HepG2 (cell line): ENCODE data around the gene ANKRD11. TPM values are rescaled to one million over a fixed set of nuclear protein-coding genes. Genes with fewer than 3 reads are reported as not detected.
A peak's percentile ranks its signal among the peaks of the same experiment; 100 is the strongest.

Experiments used
- ETV6 ChIP-seq: sonication (generic); formaldehyde crosslinking; conservative IDR thresholded peaks from 2 replicates; pipeline ENCODE4 v1.4.0; 2020; ENCODE audit warnings: missing genetic modification reagents
- NFE2L2 ChIP-seq: fragments of 150-350 bp; IDR thresholded peaks from 2 replicates; pipeline ENCODE4 v1.6.1; 2014; ENCODE audit warnings: low read length
- RXRA ChIP-seq: sonication (generic); formaldehyde crosslinking; IDR thresholded peaks from 2 replicates; pipeline ENCODE4 v1.5.1; 2020; ENCODE audit warnings: missing genetic modification reagents
- RXRB ChIP-seq: IDR thresholded peaks from 2 replicates; pipeline ENCODE4 v1.6.1; 2016; ENCODE audit warnings: borderline replicate concordance, missing genetic modification reagents, missing compliant biosample characterization
- SRY ChIP-seq: sonication (generic); formaldehyde crosslinking; IDR thresholded peaks from 2 replicates; pipeline ENCODE4 v1.8.0; 2022; ENCODE audit warnings: mild to moderate bottlenecking, missing genetic modification reagents
- ZNF207 ChIP-seq: fragments of 450-650 bp; IDR thresholded peaks from 2 replicates; pipeline ENCODE4 v1.6.1; 2016; ENCODE audit warnings: antibody characterized with exemption, borderline replicate concordance
- ZNF333 ChIP-seq: sonication (generic); formaldehyde crosslinking; IDR thresholded peaks from 2 replicates; pipeline ENCODE4 v1.4.0; 2020; ENCODE audit warnings: mild to moderate bottlenecking, missing genetic modification reagents, borderline replicate concordance
- ZNF343 ChIP-seq: sonication (generic); formaldehyde crosslinking; IDR thresholded peaks from 2 replicates; pipeline ENCODE4 v1.4.0; 2020; ENCODE audit warnings: mild to moderate bottlenecking, missing genetic modification reagents
- ZNF446 ChIP-seq: sonication (generic); formaldehyde crosslinking; IDR thresholded peaks from 2 replicates; pipeline ENCODE4 v1.5.0; 2020; ENCODE audit warnings: mild to moderate bottlenecking, missing genetic modification reagents
- ZNF564 ChIP-seq: sonication (generic); formaldehyde crosslinking; IDR thresholded peaks from 2 replicates; pipeline ENCODE4 v1.8.1; 2023; ENCODE audit warnings: mild to moderate bottlenecking, missing genetic modification reagents
- ZNF768 ChIP-seq: sonication (generic); formaldehyde crosslinking; IDR thresholded peaks from 2 replicates; pipeline ENCODE4 v1.4.0; 2020; ENCODE audit warnings: missing genetic modification reagents
- polyA plus RNA-seq, 8 experiments: library from polyadenylated mRNA; depleted of rRNA in 3 of 8; stranded (reverse) in 7 of 8; unstranded in 1 of 8; fragments of >200 nt; fragmentation: Illumina TruSeq in 4 of 8; extraction: Trizol in 4 of 8; gene quantifications; 2 replicates each; pipeline versions ENCODE4 v1.2.1 to v1.2.3, GENCODE V29; 2011 to 2016; ENCODE audit warnings: low read depth in 4 of 8, missing spikeins in 1 of 8, mixed read lengths in 1 of 8; ENCODE audit not compliant: insufficient read depth in 1 of 8
- total RNA-seq, 5 experiments: library from RNA; depleted of rRNA; stranded (reverse); fragments of >200 nt; fragmentation: Illumina TruSeq; extraction: Trizol; gene quantifications; 2 replicates each; pipeline ENCODE4 v1.2.3, GENCODE V29; 2016; ENCODE audit warnings: low read depth in 1 of 5
- TF ChIP-seq, protein P1 (sequence below): sonication (generic); formaldehyde crosslinking; IDR thresholded peaks from 2 replicates; pipeline ENCODE4 v1.4.0; 2020; ENCODE audit warnings: missing genetic modification reagents
- TF ChIP-seq, protein P2 (sequence below), 2 experiments: fragments of 450-650 bp in 1 of 2; sonication (generic) in 1 of 2; formaldehyde crosslinking in 1 of 2; IDR thresholded peaks; 2 replicates each; pipeline versions ENCODE4 v1.6.1 to v1.8.0; 2016 to 2022; ENCODE audit warnings: antibody characterized with exemption in 1 of 2, mild to moderate bottlenecking in 1 of 2, missing genetic modification reagents in 1 of 2
- TF ChIP-seq, protein P3 (sequence below): sonication (generic); formaldehyde crosslinking; IDR thresholded peaks from 2 replicates; pipeline ENCODE4 v1.4.0; 2020; ENCODE audit warnings: missing genetic modification reagents; ENCODE audit errors: not compliant biosample characterization
- TF ChIP-seq, protein P4 (sequence below): IDR thresholded peaks from 2 replicates; pipeline ENCODE4 v1.6.1; 2016; ENCODE audit warnings: control low read depth

ANKRD11 gene
- total and polyA plus RNA-seq, 2 of the 13 experiments (the other 11 are each of a cell fraction or from before 2014, with no cell fraction given): 21.4 to 38.4 TPM

DNA sequence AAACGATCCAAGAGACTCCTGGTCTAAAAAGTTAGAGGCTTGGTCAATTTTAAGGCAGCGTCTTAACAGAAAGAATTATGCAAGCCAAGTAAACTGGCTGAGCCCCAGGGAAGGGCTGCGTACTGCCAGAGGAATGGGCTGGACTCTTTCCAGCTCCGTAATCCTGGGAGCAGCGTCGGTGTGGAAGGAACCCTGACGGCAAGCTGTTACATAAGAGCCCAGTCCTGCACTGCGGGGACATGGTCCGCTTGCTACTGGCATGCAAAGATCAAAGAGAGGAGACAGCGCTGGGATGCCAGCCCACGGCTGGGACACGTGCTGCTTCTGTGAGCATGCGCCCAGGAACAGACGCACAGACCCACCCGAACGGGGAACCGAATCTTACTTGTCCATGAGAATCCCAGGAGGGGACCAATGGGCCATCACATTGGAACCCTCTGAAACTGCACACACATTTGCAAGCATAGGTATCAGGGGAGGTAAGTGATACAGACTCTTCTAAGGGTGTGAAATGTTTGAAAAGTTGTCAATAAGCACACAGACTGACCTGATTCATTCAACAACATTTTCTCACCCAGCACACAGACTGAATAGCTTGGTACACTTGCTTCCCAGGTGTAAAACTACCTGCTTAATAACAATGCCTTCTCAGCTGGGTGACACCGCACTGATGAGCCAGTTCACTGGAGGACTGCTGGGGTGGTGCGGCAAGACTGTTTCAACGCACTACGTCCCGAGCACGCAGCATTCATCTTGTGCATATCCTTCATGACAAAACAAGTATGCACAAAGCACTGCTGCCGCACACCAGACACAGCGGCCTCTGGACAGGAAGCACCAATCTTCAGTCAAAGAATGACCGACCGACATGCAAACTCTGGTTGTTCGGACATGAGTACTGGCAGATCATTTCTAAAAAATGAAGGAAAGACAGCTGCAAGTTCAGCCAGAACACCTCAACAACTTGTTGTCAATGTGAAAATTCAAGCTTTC is 94.9 kb downstream of the ANKRD11 start (continued):
- TF ChIP-seq, protein P1, sequence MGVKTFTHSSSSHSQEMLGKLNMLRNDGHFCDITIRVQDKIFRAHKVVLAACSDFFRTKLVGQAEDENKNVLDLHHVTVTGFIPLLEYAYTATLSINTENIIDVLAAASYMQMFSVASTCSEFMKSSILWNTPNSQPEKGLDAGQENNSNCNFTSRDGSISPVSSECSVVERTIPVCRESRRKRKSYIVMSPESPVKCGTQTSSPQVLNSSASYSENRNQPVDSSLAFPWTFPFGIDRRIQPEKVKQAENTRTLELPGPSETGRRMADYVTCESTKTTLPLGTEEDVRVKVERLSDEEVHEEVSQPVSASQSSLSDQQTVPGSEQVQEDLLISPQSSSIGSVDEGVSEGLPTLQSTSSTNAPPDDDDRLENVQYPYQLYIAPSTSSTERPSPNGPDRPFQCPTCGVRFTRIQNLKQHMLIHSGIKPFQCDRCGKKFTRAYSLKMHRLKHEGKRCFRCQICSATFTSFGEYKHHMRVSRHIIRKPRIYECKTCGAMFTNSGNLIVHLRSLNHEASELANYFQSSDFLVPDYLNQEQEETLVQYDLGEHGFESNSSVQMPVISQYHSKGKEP (CRISPR knock-in tag): no peak; the same call in 1 of the 2 replicates
- TF ChIP-seq ZNF207: no peak
- TF ChIP-seq ZNF333: peak; percentile 79
- TF ChIP-seq, protein P2, sequence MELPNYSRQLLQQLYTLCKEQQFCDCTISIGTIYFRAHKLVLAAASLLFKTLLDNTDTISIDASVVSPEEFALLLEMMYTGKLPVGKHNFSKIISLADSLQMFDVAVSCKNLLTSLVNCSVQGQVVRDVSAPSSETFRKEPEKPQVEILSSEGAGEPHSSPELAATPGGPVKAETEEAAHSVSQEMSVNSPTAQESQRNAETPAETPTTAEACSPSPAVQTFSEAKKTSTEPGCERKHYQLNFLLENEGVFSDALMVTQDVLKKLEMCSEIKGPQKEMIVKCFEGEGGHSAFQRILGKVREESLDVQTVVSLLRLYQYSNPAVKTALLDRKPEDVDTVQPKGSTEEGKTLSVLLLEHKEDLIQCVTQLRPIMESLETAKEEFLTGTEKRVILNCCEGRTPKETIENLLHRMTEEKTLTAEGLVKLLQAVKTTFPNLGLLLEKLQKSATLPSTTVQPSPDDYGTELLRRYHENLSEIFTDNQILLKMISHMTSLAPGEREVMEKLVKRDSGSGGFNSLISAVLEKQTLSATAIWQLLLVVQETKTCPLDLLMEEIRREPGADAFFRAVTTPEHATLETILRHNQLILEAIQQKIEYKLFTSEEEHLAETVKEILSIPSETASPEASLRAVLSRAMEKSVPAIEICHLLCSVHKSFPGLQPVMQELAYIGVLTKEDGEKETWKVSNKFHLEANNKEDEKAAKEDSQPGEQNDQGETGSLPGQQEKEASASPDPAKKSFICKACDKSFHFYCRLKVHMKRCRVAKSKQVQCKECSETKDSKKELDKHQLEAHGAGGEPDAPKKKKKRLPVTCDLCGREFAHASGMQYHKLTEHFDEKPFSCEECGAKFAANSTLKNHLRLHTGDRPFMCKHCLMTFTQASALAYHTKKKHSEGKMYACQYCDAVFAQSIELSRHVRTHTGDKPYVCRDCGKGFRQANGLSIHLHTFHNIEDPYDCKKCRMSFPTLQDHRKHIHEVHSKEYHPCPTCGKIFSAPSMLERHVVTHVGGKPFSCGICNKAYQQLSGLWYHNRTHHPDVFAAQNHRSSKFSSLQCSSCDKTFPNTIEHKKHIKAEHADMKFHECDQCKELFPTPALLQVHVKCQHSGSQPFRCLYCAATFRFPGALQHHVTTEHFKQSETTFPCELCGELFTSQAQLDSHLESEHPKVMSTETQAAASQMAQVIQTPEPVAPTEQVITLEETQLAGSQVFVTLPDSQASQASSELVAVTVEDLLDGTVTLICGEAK (IDR thresholded peaks at IDR 0.05): no peak
- TF ChIP-seq, protein P2 (CRISPR knock-in tag; IDR thresholded peaks at IDR 0.05): peak; percentile 89; the same call in 1 of the 2 replicates
- peak; percentile 47 for TF ChIP-seq ZNF768 (CRISPR knock-in tag)
- peak; percentile 98 for TF ChIP-seq RXRB (CRISPR knock-in tag)
- TF ChIP-seq, protein P3, sequence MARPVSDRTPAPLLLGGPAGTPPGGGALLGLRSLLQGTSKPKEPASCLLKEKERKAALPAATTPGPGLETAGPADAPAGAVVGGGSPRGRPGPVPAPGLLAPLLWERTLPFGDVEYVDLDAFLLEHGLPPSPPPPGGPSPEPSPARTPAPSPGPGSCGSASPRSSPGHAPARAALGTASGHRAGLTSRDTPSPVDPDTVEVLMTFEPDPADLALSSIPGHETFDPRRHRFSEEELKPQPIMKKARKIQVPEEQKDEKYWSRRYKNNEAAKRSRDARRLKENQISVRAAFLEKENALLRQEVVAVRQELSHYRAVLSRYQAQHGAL (CRISPR knock-in tag): no peak
- no peak for TF ChIP-seq NFE2L2
- peak; percentile 85; the same call in 1 of the 2 replicates for TF ChIP-seq ZNF343 (CRISPR knock-in tag)
- TF ChIP-seq, protein P4, sequence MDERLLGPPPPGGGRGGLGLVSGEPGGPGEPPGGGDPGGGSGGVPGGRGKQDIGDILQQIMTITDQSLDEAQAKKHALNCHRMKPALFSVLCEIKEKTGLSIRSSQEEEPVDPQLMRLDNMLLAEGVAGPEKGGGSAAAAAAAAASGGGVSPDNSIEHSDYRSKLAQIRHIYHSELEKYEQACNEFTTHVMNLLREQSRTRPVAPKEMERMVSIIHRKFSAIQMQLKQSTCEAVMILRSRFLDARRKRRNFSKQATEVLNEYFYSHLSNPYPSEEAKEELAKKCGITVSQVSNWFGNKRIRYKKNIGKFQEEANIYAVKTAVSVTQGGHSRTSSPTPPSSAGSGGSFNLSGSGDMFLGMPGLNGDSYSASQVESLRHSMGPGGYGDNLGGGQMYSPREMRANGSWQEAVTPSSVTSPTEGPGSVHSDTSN (CRISPR knock-in tag): peak; percentile 56
- peak; percentile 95 for TF ChIP-seq ZNF564 (CRISPR knock-in tag)
- TF ChIP-seq ETV6 (CRISPR knock-in tag): peak; percentile 91
- peak; percentile 91 for TF ChIP-seq ZNF446 (CRISPR knock-in tag)
- TF ChIP-seq SRY (CRISPR knock-in tag): peak; percentile 51; the same call in 1 of the 2 replicates
- peak; percentile 98 for TF ChIP-seq RXRA (CRISPR knock-in tag)
